ENCODE measurements around the gene RTKN. TPM values are rescaled to one million over a fixed set of nuclear protein-coding genes. Genes with fewer than 3 reads are reported as not detected.

The RTKN gene
- total and polyA plus RNA-seq, 9 of the 15 experiments (the other 6 are each of a cell fraction or from before 2014, with no cell fraction given) = 0.14 to 6.9 (median 3.6) TPM

- TF ChIP-seq KLF13 (tag; IDR thresholded peaks at IDR 0.05; ENCODE audit: borderline replicate concordance, low read depth) (no peak), CGGBP1 (CRISPR knock-in tag; IDR thresholded peaks at IDR 0.05) (no peak), E2F6 (IDR thresholded peaks at IDR 0.05; ENCODE audit: borderline replicate concordance in 1 of 2, extremely low read depth in 1 of 2, insufficient read depth in 1 of 2, insufficient read length in 1 of 2, low read depth in 1 of 2, low read length in 1 of 2, poor library complexity in 1 of 2, severe bottlenecking in 1 of 2) (peak in 1 of 2 experiments; percentile 49), KLF10 (CRISPR knock-in tag; IDR thresholded peaks at IDR 0.05) (no peak), NKRF (IDR thresholded peaks at IDR 0.05; ENCODE audit: borderline replicate concordance) (peak; percentile 66), EP400 (IDR thresholded peaks at IDR 0.05) (peak; percentile 90), ATF6 (CRISPR knock-in tag; IDR thresholded peaks at IDR 0.05) (peak; percentile 78; the same call in 1 of the 2 replicates), DPF2 (IDR thresholded peaks at IDR 0.05) (peak; percentile 27; the same call in 1 of the 2 replicates), MYC (IDR thresholded peaks at IDR 0.05; ENCODE audit: low read depth, low read length) (peak; percentile 41; the same call in 1 of the 2 replicates), MYC (CRISPR knock-in tag; IDR thresholded peaks at IDR 0.05; ENCODE audit: borderline replicate concordance, low read depth) (no peak), MLX (CRISPR knock-in tag; conservative IDR thresholded peaks at IDR 0.05) (no peak), ZBTB7A (IDR thresholded peaks at IDR 0.05; ENCODE audit: borderline replicate concordance, control insufficient read depth, low read depth, low read length) (0 out of 2 replicates have a peak, but pooled peaks have one; percentile 15), ZNF134 (CRISPR knock-in tag; conservative IDR thresholded peaks at IDR 0.05) (no peak), NR1H2 (CRISPR knock-in tag; IDR thresholded peaks at IDR 0.05) (0 out of 2 replicates have a peak, but pooled peaks have one; percentile 11), KLF16 (IDR thresholded peaks at IDR 0.05) (peak; percentile 64; the same call in 1 of the 2 replicates), SMARCA4 (IDR thresholded peaks at IDR 0.05) (no peak), DNMT1 (IDR thresholded peaks at IDR 0.05) (peak; percentile 77; the same call in 1 of the 2 replicates), POLR2B (IDR thresholded peaks at IDR 0.05; ENCODE audit: low read depth, partially characterized antibody) (peak; percentile 72), ESRRA (IDR thresholded peaks at IDR 0.05; ENCODE audit: borderline replicate concordance, low read depth) (peak; percentile 21; the same call in 1 of the 2 replicates), SMC3 (conservative IDR thresholded peaks at IDR 0.05; ENCODE audit: insufficient read depth, low read depth, low read length) (peak; percentile 83), NR2C1 (IDR thresholded peaks at IDR 0.05) (peak; percentile 100), NR2C1 (tag; IDR thresholded peaks at IDR 0.05) (peak; percentile 100)
Observed at GRCh38 chr2:74482801-74483674, 41.3 kb upstream of the RTKN start, which contains the start of the genes CCDC142 and TTC31 (continued).

All from K562 (cell line).